ENCODE data around the gene UQCRC2.
"Not testable (repeated sequence)": the region's sequence is repeated elsewhere in the genome, so short reads cannot be mapped to it uniquely, and the experiment has no call there.

Gene UQCRC2

GRCh38 chr16:21952793-21953540, at the start of gene UQCRC2:
Gene UQCRC2 (plus strand): TSS chr16:21953361. CDS start chr16:21953424, 63 bp downstream.
- DNase-seq (ENCODE audit: low read depth in 3 of 3) = peak; percentile 68 to 85 (median 81)

DNA sequence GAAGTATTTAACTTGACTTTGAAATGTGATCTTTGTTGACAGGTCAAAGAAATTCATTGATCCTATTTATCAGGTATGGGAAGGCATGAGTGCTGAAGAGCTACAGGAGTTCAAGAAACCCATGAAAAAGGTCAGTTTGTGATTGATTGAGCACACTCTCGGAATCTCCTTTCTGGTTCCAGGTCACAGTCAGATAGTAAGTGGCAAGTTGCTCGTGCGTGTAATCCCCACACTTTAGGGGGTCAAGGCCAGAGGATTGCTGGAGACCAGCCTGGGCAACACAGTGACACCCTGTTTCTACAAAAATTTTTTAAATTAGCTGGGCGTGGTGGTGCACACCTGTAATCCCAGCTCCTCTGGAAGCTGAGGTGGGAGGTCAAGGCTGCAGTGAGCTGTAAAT, 20.5 kb upstream of the UQCRC2 start:
- not testable (repeated sequence) for DNase-seq (ENCODE audit: low read depth in 3 of 3)

DNA sequence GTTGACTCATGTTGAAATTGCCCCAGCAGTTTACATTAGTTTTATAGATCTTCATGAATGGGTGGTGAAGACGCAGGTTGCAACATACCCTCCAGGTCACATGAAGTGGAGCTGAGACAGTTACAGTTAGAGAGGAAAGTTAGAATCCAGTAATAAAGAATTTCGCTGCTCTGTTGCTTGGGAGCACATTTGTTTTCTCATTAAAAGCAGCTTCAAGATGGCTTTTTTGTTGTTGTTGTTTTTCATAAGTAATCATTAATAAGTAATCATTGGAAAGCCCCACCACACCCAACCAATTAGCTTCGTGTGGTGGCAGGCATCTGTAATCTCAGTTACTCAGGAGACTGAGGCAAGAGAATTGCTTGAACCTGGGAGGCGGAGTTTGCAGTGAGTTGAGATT, 19.8 kb upstream of the UQCRC2 start:
- DNase-seq (ENCODE audit: low read depth in 3 of 3) = not testable (repeated sequence)

DNA sequence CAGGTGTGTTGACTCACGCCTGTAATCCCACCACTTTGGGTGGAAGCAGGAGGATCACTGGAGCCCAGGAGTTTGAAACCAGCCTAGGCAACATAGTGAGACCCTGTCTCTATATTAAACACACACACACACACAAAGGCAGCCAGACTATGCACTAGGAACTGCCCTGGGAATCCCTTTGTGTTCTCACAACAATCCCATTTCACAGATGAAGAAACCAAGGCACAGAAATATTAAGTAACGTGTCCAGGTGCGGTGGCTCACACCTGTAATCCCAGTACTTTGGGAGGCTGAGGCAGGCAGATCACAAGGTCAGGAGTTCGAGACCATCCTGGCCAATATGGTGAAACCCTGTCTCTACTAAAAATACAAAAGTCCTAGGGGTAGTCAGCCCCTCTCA, 19.4 kb upstream of the UQCRC2 start:
- not testable (repeated sequence) for DNase-seq (ENCODE audit: low read depth in 3 of 3)

DNA sequence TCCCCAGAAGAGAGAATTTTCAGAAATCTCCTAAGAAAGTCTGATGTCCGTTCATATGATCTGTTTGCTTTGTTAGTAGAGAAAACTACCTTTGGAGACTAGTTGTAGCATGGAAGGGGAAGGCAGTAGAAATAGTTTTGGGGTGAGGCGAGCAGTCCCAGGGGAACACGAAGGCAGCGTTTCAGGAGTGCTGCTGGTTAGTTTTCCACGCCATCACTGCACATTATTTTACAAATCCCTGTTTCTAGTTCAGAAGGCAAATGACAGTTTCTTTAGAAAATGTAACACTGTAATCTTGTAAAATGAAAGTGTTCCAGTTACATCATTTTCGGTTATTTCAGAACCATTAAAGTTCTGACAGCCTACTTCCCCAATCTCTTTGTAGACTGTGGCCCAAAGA, 16.9 kb upstream of the UQCRC2 start:
- DNase-seq (ENCODE audit: low read depth in 3 of 3) = not testable (repeated sequence)

DNA sequence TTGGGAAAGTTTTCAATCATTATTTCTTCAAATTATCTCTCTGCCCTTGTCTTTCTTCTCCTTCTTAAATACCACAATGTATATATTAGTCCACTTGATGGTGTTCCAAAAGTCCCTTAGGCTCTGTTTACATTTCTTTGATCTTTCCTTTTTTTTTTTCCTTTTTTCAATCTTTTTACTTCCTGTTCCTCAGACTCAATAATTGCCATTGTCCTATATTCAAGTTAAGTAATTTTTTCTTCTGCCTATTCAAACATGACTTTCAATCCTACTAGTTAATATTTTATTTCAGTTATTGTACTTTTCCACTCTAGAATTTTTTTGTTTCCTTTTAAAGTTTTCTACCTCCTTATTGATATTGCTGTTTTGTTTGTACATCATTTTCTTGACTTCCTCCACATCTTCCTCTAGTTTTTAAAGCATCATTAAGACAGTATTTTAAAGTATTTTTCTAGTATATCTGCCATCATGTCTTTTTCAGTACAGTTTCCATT, 15.8 kb upstream of the UQCRC2 start:
- no peak for DNase-seq (ENCODE audit: low read depth in 3 of 3)

- no peak for DNase-seq (ENCODE audit: low read depth in 3 of 3)
These were observed 12.6 kb upstream of the UQCRC2 start for GRCh38 chr16:21940570-21940969.

GRCh38 chr16:21943571-21943970, 9.6 kb upstream of the UQCRC2 start:
- no peak for DNase-seq (ENCODE audit: low read depth in 3 of 3)

- peak in 1 of 3 experiments; percentile 18 for DNase-seq (ENCODE audit: low read depth in 3 of 3)
These were observed 6.1 kb upstream of the UQCRC2 start for GRCh38 chr16:21946889-21947635.

DNA sequence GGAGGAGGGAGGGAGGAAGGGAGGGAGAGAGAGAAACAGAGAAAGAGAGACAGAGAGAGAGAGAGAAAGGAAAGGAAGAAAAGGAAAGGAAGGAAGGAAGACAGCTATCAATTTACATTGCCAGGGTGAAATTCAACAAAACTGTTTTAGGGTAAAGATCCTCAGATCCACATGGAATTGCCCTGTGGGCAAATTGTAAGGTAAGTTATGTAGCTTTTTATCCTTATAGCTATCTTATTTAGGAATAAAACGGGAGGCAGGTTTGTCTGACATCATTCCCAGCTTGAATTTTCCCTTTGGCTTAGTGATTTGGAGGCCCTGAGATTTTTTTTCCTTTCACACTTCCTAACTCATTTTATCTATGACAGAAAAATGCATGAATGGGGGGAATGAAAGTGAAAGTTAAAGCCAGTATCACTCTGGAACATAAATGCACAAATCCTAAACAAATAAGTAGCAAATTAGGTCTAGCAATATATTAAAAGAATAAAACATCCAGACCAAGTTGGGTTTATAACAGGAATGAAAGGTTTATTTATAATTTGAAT, 3.4 kb upstream of the UQCRC2 start:
- DNase-seq (ENCODE audit: low read depth in 3 of 3) = no peak

GRCh38 chr16:21950782-21951521, 2.2 kb upstream of the UQCRC2 start:
- DNase-seq (ENCODE audit: low read depth in 3 of 3) = no peak

DNA sequence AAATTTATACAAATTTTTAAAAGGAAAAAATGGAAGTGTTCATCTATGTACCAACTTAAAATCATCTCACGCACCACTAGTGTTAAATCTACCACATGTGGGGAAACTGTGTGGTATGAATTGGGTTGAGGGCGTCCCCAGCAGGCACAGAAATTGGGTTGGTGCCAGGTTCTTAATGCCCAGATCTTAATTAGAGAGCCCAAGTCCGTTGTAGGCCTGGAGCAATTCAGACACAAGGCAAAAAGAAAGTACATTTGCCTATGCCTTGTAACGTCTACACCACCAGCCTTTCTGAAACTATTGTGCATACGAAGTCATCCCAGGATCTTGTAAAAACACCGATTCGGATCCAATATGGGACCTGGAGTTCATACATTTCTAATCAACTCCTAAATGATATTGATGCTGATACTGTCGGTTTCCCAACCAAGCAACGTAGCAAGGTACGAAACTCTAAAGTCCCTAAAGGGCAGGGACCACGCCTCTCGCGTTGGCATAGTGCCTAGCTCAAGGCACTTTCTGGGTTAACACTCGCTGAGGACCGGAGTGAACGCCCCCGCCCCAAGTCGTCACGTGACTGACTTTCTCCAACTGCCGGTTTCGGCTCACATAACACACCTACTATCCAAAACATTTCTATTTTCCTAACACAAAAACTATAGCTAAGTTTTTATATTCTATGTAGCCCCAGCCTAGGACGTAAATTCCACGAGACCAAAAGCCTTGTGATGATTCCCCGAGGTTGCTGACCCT, 945 bp upstream of the UQCRC2 start:
- DNase-seq (ENCODE audit: low read depth in 3 of 3) = peak; percentile 55 to 72 (median 55)

- no peak for DNase-seq (ENCODE audit: low read depth in 3 of 3)
These were observed 361 bp downstream of the UQCRC2 start for GRCh38 chr16:21953541-21953902.

- no peak for DNase-seq (ENCODE audit: low read depth in 3 of 3)
These were observed 4.7 kb downstream of the UQCRC2 start for GRCh38 chr16:21957714-21958346.

DNA sequence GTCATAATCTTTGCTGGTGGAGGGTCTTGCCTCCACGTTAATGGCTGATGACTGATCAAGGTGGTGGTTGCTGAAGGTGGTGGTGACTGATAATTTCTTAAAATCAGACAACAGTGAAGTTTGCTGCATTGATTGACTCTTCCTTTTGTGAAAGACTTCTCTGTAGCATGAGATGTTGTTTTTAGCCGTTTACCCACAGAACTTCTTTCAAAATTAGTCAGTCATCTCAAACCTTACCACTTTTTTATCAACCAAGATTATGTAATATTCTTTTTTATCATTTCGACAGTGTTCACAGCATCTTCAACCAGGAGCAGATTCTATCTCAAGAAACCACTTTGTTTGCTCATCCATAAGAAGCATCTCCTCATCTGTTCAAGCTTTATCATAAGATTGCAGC, 5.9 kb downstream of the UQCRC2 start:
- DNase-seq (ENCODE audit: low read depth in 3 of 3) = no peak

DNA sequence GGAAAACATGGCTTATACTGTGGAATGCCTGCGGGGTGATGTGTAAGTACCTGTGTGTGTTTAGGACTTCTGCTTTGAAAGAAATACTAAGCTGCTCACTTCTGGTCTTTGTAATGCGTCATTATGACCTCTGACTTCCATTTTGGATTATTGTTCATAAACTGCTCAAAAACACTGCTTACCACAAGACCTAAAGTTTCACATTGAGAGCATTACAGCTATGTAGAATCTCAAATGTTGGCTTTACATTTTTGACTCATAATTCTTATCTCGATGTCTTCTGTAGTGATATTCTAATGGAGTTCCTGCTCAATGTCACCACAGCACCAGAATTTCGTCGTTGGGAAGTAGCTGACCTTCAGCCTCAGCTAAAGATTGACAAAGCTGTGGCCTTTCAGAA, 9.3 kb downstream of the UQCRC2 start:
- no peak for DNase-seq (ENCODE audit: low read depth in 3 of 3)

DNA sequence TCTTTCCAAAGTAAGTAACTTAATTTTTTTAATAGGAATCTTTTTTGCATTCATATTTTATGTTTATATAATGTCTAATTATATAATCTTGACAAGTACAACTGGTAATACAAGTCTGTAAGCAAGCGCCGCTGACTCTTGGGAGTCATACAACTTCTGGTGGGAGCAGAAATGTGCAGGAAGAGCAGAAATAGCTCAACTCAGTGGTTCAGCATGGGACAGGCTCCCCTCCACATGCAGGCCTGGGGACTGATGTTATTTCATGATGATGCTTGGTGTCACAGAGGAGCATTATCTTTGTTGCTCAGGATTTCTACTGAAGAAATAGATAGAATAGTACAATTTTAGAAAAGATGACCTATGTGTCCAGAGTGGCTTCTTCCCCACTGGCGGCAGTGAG, 10.7 kb downstream of the UQCRC2 start:
- no peak for DNase-seq (ENCODE audit: low read depth in 3 of 3)

GRCh38 chr16:21964353-21964752, 11.2 kb downstream of the UQCRC2 start:
- DNase-seq (ENCODE audit: low read depth in 3 of 3) = no peak

GRCh38 chr16:21971856-21972255, 18.7 kb downstream of the UQCRC2 start:
- no peak for DNase-seq (ENCODE audit: low read depth in 3 of 3)

- no peak for DNase-seq (ENCODE audit: low read depth in 3 of 3)
These were observed 20.8 kb downstream of the UQCRC2 start for GRCh38 chr16:21973945-21974344.

DNA sequence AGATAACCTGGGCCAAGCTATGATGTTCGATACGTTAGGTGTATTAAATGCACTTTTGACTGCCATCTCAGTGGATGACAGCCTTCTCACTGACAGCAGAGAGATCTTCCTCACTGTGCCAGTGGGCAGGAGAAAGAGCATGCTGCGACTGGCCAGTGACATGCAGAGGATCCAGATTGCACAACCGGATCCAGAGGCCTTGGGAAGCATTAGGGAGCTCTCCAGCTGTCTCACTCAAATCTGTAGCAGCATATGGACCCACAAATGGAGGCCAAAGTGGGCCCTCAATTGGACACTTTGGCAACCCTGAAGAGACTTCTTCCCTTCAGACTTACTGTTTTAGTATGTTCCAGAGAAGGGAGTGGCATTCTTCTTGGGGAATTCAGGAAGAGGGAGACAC, 26.9 kb downstream of the UQCRC2 start:
- DNase-seq (ENCODE audit: low read depth in 3 of 3) = no peak
